Stimulated activated CD4-positive, alpha-beta T cell treated with anti-CD3 and anti-CD28 coated beads, Interleukin-2, amount 100 ng/mL, for 4 hours (primary cell): ENCODE measurements around the gene FLRT2.

Source experiments
- DNase-seq: peaks from one replicate; pipeline ENCODE4 v3.0.0-alpha.2; 2020; ENCODE audit warnings: low read depth

FLRT2 gene

DNA sequence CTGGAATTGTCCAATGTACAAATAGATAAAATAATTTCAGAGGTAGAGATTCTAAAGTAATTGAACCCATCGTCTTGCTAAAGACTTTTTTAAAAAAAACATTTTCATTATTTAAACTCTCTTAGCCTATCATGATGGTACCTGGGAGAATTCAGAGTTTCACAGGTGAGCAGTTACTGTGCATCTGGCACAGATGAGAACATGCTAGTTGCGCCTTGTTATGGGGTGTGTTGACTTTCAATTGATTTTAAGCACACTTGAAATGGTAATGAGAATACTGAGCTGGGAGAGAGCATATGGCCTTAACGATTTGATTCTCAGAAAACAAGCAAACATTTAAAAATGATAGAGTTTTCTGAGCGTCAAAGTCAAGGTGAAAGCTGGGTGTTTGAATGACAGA, 66.6 kb downstream of the FLRT2 start:
- DNase-seq, result no peak

DNA sequence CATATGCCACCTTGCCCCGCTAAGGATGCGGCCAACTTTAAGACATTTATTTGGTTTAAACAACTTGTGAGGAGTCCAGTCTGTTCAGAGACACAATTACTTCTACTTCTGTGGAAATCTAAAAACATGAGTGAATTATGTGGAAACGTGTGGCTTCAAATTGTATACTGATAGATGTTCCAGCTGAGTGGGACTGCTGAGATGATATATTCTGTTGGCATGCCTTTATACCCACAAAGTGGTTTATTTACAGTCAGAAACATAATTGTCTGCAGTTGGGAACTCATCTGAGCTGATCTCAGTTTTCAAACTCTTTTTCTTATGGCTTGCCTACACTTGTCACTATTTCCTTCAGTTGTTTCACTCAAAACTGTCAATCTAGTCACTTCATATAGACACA, 67.8 kb downstream of the FLRT2 start:
- DNase-seq, result no peak

DNA sequence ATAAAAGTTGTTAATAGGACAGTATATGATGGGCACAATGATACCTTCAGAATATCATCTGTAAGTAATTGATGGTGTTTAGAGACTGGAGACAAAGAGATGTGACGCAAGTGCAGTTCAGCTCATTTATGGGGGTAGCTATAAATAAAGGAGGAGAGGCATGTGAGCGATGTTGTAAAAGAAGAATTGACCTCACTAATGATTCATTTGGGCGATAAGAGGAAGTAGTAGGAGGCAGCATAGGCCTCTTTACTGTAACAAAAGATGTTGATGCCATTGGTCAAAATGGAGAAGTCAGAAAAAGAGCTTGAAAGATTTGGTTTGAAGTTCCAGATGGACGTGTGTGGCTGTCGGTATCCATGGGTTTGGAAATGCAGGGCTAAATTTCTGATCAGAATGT, 70.0 kb downstream of the FLRT2 start:
- DNase-seq, result no peak

DNA sequence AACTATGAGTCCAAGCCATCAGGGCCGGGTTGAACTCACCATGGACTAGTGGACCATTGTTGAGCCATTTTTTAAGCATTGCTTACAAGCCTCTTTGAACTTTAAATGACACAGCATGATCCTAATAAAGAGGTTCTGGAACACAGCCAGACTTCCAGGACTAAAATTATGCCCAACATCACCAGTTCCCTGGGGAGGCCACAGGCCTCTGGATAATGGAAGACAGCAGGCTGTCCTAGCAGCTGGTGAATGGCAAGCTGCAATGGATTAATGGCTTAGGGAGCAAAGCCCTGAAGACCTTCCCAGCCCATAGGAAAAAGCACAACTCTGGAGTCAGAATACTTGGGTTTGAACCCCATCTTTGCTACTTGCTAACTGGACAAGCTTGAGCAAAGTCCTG, 71.3 kb downstream of the FLRT2 start:
- no peak for DNase-seq

DNA sequence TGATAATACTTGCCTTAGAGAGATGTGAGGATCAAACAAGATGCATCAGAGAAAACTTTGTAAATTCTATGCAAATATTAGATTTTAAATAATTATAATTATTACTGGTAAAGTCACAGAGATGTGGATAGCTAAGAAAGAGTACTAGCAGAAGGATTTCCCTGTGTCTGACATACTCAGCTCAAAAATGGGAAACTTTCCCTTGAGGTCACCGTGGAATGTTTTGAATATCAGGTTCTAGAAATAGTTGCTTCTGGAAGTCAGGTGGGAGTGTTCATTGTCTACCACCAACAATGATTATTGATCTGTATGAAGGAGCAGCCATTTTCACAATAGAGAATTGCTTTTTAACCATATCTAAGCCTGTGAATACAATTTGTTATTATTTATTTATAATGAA, 71.7 kb downstream of the FLRT2 start:
- no peak for DNase-seq

DNA sequence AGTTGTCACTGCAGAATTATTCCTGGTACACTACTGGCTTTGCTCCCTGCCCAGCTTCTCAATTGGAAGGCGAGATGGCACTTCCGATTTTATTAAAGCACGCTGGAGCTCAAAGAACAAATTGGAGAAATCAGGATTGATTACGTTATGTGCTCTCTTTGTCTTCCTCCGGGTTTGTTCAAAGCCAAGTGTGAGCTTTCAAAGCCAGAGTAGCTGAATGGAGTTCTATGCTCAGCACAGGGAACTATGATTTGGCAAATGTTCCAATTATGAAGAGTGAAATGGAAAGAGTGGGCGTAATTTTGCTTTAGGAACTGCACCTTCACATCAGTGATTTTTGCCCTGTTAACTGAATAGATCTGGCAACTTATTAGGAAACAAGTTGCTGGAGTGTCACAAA, 72.4 kb downstream of the FLRT2 start:
- DNase-seq, result no peak

DNA sequence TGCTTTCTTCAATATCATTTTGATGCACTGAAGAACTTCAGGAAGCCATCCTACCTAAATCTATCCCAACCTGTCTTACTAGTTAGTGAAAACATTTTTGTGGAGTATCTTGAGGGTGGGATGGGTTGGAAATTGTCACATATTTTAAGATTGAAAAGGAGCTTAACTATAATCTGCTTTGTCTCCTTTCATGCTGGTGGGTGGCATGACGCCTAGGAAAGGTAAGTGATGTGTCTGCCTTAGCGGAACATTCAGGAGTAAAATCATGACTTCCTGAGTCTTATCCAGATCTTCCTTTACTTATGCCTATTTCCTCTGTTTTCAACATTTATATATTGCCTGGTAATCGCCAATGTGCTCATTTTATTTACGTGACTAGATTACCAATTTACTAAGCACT, 74.1 kb downstream of the FLRT2 start:
- DNase-seq, result no peak

DNA sequence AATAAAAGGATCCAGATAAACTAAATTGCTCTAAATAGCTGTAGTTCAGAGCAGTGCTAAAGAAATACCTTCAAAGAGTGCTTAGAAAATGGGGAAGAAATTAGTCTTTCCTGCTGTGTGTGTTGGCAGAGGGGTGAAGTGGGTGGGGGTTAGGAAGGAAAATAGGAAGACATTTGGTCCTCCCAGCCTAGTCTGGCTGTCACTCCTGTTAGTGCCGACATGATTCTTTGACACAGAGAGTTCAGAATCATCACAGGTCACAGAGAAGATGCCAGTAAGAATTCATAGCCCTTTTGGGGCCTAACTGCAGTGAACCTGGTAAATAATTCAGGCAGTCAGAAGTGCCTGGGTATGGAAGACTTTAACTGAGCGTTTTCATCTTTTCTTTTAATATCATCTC, 74.8 kb downstream of the FLRT2 start:
- no peak for DNase-seq

DNA sequence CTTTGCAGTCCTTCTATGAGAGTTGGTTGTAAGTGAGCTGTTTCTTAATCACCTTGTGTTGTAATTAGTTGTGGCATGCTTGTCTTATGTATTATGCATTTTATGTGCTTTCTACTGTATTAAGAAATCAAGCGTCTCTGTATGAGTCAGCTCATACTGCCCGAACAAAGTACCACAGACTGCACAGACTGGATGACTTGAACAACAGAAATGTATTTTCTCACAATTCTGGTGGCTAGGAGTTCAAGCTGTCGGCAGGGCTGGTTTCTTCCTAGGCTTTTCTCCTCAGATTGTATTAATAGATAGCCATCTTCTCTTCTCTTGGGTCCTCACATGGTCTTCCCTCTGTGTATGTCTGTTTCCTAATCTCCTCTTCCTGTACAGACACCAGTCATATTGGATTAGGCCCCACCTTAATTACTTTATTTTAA, 77.7 kb downstream of the FLRT2 start:
- no peak for DNase-seq

DNA sequence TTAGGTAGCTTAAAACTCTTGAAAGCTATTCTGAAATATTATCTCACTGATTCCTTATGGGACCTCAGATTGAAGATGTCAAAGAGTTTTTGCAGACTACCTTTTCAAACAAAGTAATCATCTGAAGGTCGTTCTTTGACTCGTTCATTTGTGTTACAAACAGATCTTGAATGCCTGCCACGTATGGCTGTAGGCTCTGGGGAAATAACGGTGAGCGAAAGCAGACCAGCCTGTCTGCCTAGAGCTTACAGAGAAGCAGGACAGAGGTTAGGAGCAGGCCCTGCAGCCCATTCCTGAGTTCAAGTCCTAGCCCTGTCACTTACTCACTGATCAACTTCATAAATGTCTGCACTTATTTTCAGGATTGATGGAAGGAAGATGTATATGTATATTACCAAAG, 83.6 kb downstream of the FLRT2 start:
- DNase-seq, result no peak

DNA sequence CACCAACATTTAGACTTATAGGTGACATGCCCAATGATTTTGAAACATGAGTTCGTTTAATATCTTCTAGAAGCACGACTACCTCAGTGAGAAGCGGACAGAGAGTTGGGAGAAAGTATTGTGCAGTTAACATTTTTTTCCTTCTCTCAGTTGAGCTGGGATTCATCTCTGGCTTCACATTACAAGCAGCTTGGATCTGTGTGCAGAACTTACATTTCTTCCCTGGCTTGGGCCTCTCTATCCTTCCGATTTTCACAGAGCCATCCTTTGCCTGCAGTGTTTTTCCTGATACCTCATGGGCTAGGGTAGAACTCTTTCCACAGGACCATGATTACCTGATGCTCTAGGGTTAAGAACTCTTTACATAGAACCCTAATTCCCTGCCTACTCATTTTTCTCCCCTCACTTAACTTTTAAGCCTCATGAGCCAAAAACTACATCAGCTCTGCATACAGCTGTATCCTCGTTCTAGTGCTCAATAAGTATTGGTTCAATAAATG, 86.5 kb downstream of the FLRT2 start:
- DNase-seq, result no peak

DNA sequence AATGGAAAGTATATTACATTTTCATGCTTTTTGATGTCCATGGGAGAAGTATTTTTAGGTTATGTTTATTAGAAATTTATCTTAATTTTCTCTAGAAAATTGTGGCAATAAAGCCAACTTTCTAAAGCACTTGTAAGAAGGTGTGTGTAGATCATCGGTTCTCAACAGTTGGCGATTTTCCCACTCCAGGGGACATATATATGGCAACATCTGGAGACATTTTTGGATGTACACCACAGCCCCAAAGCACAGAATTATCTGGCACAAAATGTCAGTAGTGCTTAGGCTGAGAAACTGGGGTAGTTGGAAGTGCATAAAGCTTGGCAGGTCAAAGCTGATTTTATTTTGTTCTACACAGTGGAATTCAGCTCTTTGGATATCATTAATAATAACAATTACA, 86.9 kb downstream of the FLRT2 start:
- no peak for DNase-seq

DNA sequence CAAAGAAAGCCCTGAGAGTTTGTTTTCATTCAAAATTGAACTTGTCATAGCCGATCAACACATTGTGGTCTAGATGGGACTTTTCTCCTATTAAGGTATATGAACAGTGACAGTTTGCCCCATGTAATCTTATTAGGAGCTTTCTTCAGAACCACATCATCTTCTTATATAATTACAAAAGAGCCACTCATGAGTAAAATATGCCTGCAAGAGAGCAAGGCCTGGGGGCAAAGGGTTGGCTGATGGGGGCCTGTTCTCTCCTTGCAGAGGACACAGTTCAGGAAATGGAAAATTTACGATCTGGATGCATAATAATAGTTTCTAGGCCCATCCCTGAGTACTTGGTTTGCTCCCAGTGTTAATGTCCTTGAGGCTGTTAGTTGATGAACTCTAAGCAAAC, 87.8 kb downstream of the FLRT2 start:
- no peak for DNase-seq

DNA sequence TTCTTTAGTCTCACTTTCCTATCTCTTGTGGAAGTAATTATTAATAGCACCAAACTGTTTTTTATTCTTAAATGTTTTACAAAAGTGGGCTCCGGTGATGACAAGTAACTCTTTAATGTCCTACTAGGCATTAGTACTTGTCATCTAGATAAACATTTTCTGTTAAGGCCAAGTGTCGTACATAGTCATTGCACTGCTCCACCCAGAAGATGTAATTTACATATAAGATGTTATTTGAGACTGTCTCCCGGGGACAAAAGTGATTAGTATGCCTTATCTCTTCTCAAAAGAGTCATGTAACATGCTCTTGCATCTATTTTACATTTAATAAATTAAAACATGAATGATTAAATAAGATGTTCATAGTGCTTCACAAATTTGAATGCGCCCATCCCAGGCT, 88.4 kb downstream of the FLRT2 start:
- no peak for DNase-seq

DNA sequence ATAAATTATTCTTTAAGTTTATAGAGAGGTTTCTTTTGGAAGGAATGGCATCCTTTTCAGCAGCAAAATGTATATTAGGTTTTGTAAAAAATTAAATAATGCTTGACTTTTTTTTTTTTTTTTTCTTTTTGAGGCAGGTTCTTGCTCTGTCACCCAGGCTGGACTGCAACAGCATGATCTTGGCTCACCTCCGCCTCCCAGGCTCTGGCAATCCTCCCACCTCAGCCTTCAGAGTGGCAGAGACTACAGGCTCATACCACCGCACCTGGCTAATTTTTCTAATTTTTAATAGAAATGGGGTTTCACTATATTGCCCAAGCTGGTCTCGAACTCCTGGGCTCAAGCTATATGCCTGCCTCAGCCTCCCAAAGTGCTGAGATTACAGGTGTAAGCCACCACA, 89.0 kb downstream of the FLRT2 start:
- no peak for DNase-seq

DNA sequence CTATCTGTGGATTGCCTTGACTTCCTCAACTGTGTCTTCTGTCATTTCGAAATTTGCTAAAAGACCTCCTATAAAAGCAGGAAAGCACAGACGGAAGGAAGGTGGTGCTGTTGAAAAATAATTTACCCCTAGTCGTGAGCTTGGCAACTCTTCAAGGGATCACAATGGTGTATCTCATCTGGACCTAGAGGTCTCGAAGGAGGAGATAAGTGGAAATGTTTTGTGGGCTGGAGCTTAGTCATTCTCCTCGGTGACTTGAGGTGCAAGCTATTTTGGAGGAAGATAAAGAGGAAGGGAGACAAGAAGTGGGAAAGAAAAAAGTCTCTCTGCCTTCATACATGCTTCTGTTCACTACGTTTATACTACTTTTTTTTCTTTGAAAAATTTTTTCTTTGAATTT, 89.9 kb downstream of the FLRT2 start:
- DNase-seq, result no peak

DNA sequence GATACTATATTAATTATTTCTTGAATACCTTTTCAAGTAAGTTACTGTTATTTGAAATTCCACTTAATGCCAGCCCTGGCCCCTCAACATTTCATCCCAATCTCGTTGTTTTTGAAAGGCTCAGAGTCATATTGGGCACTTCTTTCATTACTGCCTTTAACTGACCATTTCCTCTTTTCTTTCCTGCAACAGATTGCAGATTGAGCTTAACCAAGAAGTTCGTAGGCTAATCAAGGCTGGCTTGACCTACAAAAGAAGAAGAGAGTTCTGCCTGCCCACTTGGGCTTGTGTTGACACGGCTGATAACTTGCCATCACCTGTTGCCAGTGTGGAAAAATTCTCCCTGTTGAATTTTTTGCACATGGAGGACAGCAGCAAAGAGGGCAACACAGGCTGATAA, 91.0 kb downstream of the FLRT2 start:
- DNase-seq, result no peak

DNA sequence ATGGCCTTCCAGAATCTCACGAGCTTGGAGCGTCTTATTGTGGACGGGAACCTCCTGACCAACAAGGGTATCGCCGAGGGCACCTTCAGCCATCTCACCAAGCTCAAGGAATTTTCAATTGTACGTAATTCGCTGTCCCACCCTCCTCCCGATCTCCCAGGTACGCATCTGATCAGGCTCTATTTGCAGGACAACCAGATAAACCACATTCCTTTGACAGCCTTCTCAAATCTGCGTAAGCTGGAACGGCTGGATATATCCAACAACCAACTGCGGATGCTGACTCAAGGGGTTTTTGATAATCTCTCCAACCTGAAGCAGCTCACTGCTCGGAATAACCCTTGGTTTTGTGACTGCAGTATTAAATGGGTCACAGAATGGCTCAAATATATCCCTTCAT, 92.2 kb downstream of the FLRT2 start:
- DNase-seq, result no peak

DNA sequence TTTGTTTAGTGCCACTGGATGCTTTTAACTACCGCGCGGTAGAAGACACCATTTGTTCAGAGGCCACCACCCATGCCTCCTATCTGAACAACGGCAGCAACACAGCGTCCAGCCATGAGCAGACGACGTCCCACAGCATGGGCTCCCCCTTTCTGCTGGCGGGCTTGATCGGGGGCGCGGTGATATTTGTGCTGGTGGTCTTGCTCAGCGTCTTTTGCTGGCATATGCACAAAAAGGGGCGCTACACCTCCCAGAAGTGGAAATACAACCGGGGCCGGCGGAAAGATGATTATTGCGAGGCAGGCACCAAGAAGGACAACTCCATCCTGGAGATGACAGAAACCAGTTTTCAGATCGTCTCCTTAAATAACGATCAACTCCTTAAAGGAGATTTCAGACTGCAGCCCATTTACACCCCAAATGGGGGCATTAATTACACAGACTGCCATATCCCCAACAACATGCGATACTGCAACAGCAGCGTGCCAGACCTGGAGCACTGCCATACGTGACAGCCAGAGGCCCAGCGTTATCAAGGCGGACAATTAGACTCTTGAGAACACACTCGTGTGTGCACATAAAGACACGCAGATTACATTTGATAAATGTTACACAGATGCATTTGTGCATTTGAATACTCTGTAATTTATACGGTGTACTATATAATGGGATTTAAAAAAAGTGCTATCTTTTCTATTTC, 93.2 kb downstream of the FLRT2 start:
- DNase-seq, result no peak

DNA sequence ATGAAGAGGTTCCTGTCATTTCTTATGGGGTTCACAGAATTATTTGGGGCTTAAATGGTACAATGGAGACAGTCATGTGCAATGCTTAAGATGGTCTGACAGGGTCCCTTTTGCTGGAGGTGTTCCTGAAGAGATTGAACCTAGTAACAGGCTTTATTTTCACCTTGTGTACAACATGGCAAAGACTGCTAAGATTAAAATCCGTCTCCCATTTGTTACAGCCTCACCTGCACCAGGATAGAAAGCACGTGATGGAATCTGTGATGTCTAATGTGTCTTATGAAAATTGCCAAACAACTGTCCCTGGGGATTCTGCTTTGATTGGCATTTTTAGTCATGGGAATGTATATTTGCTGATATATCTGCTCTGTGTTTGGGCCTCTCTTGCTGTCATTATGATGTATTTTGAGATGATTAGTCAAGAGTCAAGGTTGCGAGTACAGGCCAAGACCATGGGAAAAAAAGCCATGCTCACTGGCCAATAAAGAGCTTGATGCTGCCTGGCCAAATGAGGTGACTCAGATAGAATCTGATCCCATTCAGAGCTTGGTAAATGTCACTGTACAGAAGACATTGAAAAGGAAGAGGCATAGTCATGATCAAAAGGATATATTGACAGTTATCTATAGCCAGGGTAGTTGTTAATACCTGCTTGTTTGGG, 96.1 kb downstream of the FLRT2 start:
- DNase-seq, result no peak

DNA sequence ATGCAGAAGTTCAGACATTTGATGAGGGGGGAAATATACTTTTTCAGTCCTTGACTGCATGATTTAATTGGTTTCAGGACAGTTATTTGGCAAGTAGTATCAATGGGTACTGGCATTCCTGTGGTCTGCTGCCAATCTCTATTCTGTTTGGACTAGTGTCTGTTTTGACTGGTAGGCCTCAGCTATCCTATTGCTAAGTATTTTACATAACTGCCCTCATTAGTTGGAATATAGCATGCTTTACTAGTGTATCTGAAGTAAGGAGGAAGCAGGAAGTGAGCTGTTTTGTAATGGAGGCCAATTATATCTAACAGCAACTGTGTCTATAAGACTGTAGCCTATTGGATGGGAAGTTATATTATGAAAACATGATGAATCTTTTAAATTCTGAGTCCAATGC, 104.3 kb downstream of the FLRT2 start:
- no peak for DNase-seq

DNA sequence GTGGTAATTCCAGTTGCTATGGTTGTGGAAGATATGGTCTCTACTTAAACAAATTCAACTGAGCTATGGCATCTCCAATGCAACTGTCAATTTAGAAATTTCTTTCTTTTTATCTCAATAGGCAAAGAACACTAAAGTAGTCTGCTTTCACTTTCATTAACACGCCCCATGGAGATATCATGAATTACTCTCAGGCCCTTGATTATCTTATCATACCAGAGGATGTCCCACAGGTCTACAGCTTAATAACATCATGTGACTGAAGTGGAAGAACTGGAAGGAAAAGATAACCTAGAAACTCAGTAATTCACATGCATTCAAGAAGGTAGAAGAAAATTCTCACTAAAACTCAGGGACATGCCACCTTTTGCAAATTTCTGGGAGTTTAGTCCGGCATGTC, 114.3 kb downstream of the FLRT2 start:
- DNase-seq, result no peak

DNA sequence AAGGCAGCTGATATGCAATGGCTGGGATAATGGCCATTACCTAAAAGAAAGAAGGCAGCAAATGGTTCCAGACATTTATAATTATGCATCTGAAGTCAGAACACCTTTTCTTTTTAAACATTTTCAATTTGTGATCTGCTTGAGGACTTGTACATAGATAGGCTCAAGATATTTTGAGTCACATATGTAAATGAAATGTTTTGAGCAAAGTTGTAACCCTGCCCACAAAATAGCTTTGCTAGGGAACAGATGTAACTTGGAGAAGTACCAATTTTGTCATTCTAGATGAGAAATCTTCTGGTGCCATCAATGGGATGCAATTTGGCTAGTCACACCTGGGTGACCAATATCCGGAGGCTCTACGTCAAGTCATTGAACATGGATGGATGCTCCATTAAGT, 123.1 kb downstream of the FLRT2 start:
- no peak for DNase-seq
